NB4 (cell line): ENCODE measurements around the gene RAB11A.

ENCODE experiments used
- MYC ChIP-seq: IDR thresholded peaks from 2 replicates; pipeline ENCODE4 v1.6.1; 2011; ENCODE audit warnings: low read depth, low read length
- POLR2A ChIP-seq: IDR thresholded peaks from 2 replicates; pipeline ENCODE4 v1.6.1; 2011; ENCODE audit warnings: mild to moderate bottlenecking; ENCODE audit not compliant: insufficient read length; ENCODE audit errors: extremely low read depth
- TF ChIP-seq, protein P1 (sequence below): IDR thresholded peaks from 2 replicates; pipeline ENCODE4 v1.6.1; 2011; ENCODE audit warnings: low read depth, low read length
- TF ChIP-seq, protein P2 (sequence below): IDR thresholded peaks from one replicate; pipeline ENCODE4 v1.5.1; 2012; ENCODE audit warnings: low read depth, low read length

DNA sequence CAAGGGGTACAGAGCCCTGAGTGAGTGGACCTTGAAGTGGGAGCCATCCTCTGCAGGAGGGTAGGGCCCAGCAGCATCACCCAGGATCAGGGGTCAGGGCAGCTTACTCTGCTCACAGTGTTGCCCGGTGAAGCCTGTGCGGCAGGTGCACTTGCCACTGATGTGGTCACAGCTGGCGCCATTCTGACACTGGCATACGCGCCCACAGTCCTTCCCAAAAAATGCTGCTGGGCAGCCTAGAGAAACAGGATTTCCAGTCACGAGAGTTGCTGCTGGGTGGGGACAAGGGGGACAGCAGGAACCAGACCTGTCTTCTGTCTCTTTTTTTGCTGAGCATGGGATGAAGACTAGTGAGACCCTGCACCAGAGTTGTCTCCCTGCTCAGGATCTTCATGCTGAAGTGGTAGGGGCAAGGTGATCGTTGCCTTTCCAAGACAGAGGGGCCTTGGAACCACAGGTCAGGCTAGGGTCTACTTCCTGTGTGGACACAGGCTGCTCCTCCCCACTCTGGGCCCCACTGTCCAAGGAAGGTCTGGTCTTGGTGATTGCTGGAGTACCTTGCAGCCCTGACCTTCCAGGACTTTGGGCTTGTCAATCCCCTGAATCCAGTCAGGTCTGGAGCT, 46.9 kb downstream of the RAB11A start:
- TF ChIP-seq, protein P1, sequence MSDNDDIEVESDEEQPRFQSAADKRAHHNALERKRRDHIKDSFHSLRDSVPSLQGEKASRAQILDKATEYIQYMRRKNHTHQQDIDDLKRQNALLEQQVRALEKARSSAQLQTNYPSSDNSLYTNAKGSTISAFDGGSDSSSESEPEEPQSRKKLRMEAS, result no peak
- TF ChIP-seq, protein P2, sequence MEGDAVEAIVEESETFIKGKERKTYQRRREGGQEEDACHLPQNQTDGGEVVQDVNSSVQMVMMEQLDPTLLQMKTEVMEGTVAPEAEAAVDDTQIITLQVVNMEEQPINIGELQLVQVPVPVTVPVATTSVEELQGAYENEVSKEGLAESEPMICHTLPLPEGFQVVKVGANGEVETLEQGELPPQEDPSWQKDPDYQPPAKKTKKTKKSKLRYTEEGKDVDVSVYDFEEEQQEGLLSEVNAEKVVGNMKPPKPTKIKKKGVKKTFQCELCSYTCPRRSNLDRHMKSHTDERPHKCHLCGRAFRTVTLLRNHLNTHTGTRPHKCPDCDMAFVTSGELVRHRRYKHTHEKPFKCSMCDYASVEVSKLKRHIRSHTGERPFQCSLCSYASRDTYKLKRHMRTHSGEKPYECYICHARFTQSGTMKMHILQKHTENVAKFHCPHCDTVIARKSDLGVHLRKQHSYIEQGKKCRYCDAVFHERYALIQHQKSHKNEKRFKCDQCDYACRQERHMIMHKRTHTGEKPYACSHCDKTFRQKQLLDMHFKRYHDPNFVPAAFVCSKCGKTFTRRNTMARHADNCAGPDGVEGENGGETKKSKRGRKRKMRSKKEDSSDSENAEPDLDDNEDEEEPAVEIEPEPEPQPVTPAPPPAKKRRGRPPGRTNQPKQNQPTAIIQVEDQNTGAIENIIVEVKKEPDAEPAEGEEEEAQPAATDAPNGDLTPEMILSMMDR, result no peak
- TF ChIP-seq POLR2A, result no peak
- no peak for TF ChIP-seq MYC
